CD14-positive monocyte (primary cell): ENCODE results near the gene SDF4. TPM values are rescaled to one million over a fixed set of nuclear protein-coding genes. Genes with fewer than 3 reads are reported as not detected.

Experiments
- DNase-seq, 3 donors: peaks; one replicate each; pipeline ENCODE4 v3.0.0-alpha.2; 2011 to 2022
- H2AFZ ChIP-seq: 2 replicates; pipeline ENCODE4 v1.6.0; 2012; ENCODE audit warnings: mild to moderate bottlenecking, low read depth, low read length, inconsistent platforms; ENCODE audit not compliant: insufficient read depth, poor library complexity, severe bottlenecking
- H3K27ac ChIP-seq, 2 donors: 1 replicate in 1 of 2; 2 replicates in 1 of 2; pipeline ENCODE4 v1.5.1; 2012 to 2013; ENCODE audit warnings: low read length in 2 of 2, control low read depth in 1 of 2, inconsistent platforms in 1 of 2, low read depth in 1 of 2, mild to moderate bottlenecking in 1 of 2
- H3K27me3 ChIP-seq, 2 donors: one replicate each; pipeline versions ENCODE4 v1.6.0 to v1.6.1; 2011 to 2013; ENCODE audit warnings: low read length in 2 of 2; ENCODE audit not compliant: control insufficient read depth in 2 of 2, insufficient read depth in 2 of 2
- H3K36me3 ChIP-seq, 2 donors: replicated peaks in 1 of 2; 1 replicate in 1 of 2; 2 replicates in 1 of 2; pipeline versions ENCODE4 v1.5.1 to v1.6.1; 2012 to 2013; ENCODE audit warnings: low read length in 2 of 2, control low read depth in 1 of 2, inconsistent platforms in 1 of 2, mild to moderate bottlenecking in 1 of 2; ENCODE audit not compliant: insufficient read depth in 2 of 2, control insufficient read depth in 1 of 2
- H3K4me1 ChIP-seq, 2 donors: 1 replicate in 1 of 2; 2 replicates in 1 of 2; pipeline versions ENCODE4 v1.5.1 to v1.6.1; 2012 to 2013; ENCODE audit warnings: low read length in 2 of 2, control low read depth in 1 of 2, inconsistent platforms in 1 of 2, mild to moderate bottlenecking in 1 of 2, moderate library complexity in 1 of 2; ENCODE audit not compliant: insufficient read depth in 2 of 2, control insufficient read depth in 1 of 2
- H3K4me2 ChIP-seq: replicated peaks from 2 replicates; pipeline ENCODE3; 2012; ENCODE audit warnings: low read length, moderate library complexity, mild to moderate bottlenecking; ENCODE audit not compliant: poor library complexity, severe bottlenecking; ENCODE audit errors: extremely low read depth
- H3K4me3 ChIP-seq, 3 experiments: fragments of 200-600 bp in 1 of 3; sonication (generic) in 1 of 3; replicated peaks in 1 of 3; 1 replicate in 2 of 3; 2 replicates in 1 of 3; pipeline ENCODE4 v1.5.1; 2011 to 2013; ENCODE audit warnings: low read length in 3 of 3, mild to moderate bottlenecking in 3 of 3, control low read depth in 2 of 3, low read depth in 2 of 3, inconsistent platforms in 1 of 3, moderate library complexity in 1 of 3
- H3K79me2 ChIP-seq: 2 replicates; pipeline ENCODE4 v1.6.0; 2012; ENCODE audit warnings: mild to moderate bottlenecking, control low read depth, inconsistent platforms, low read length, moderate library complexity; ENCODE audit not compliant: insufficient read depth
- H3K9ac ChIP-seq: 2 replicates; pipeline ENCODE4 v1.6.0; 2017; ENCODE audit warnings: low read length, mild to moderate bottlenecking; ENCODE audit not compliant: insufficient read depth, poor library complexity, severe bottlenecking
- H3K9me3 ChIP-seq, 2 donors: replicated peaks in 1 of 2; 1 replicate in 1 of 2; 2 replicates in 1 of 2; pipeline versions ENCODE4 v1.5.1 to v1.6.1; 2012 to 2013; ENCODE audit warnings: low read length in 2 of 2, control low read depth in 1 of 2; ENCODE audit not compliant: control insufficient read depth in 1 of 2, insufficient read depth in 1 of 2
- H4K20me1 ChIP-seq: 2 replicates; pipeline ENCODE4 v1.6.0; 2012; ENCODE audit warnings: mild to moderate bottlenecking, low read length, control low read depth, moderate library complexity; ENCODE audit not compliant: insufficient read depth
- H3K27ac Mint-ChIP-seq, 7 donors: one replicate each; pipeline ENCODE4 v1.8.0; 2020; ENCODE audit warnings: mild to moderate bottlenecking in 7 of 7, mixed read lengths in 7 of 7, moderate library complexity in 6 of 7, inconsistent platforms in 2 of 7
- H3K27me3 Mint-ChIP-seq, 3 donors: one replicate each; pipeline ENCODE4 v1.8.0; 2021 to 2022; ENCODE audit warnings: low read depth in 3 of 3, mild to moderate bottlenecking in 3 of 3, mixed read lengths in 3 of 3, moderate library complexity in 3 of 3, inconsistent platforms in 1 of 3
- H3K36me3 Mint-ChIP-seq, 2 donors: one replicate each; pipeline ENCODE4 v1.8.0; 2020; ENCODE audit warnings: mixed read lengths in 2 of 2, inconsistent platforms in 1 of 2, mild to moderate bottlenecking in 1 of 2
- H3K4me1 Mint-ChIP-seq: one replicate; pipeline ENCODE4 v1.8.0; 2020; ENCODE audit warnings: mild to moderate bottlenecking, mixed read lengths
- H3K4me3 Mint-ChIP-seq, 2 donors: one replicate each; pipeline ENCODE4 v1.8.0; 2020; ENCODE audit warnings: mild to moderate bottlenecking in 2 of 2, mixed read lengths in 2 of 2, moderate library complexity in 1 of 2
- H3K9me3 Mint-ChIP-seq, 7 donors: one replicate each; pipeline ENCODE4 v1.8.0; 2020 to 2022; ENCODE audit warnings: mixed read lengths in 7 of 7, mild to moderate bottlenecking in 6 of 7, moderate library complexity in 6 of 7, inconsistent platforms in 2 of 7
- CTCF ChIP-seq: fragments of 200-600 bp; IDR thresholded peaks from one replicate; pipeline ENCODE4 v1.8.0; 2022; ENCODE audit warnings: antibody characterized with exemption, mild to moderate bottlenecking
- WGBS: methylation state at CpG from one replicate; pipeline ENCODE4 v1.1.5; 2013; ENCODE audit warnings: missing lambda C conversion rate; ENCODE audit not compliant: insufficient coverage; 5-methylcytosine and 5-hydroxymethylcytosine counted together
- intact Hi-C, 2 donors: fragments of 100-400 bp; cut with micrococcal nuclease; formaldehyde crosslinking; loops; one replicate each; pipeline versions ENCODE4 v1.15.0 to v1.15.1; 2023
- polyA plus RNA-seq, 3 donors: library from polyadenylated mRNA; depleted of rRNA in 1 of 3; unstranded in 2 of 3; stranded (reverse) in 1 of 3; fragments of 300-500 nt in 2 of 3; fragments of >200 nt in 1 of 3; fragmentation: Illumina TruSeq in 2 of 3; gene quantifications; 1 replicate in 2 of 3; 2 replicates in 1 of 3; pipeline ENCODE4 v1.2.3, GENCODE V29; 2012 to 2021

SDF4 gene
- polyA plus RNA-seq, 3 donors = 81.7 to 98.9 (median 89.0) TPM

GRCh38 chr1:1255611-1256010, 23.8 kb upstream of the SDF4 start:
- Histone ChIP-seq H2AFZ (no peak overlapping the region), H3K36me3 (peaks cover 53 to 74% of the 10 kb centered on the region in 2 donors), H3K4me1 (peaks cover 8 to 10% of the 10 kb centered on the region in 2 donors), H3K4me2 (no peak overlapping the region), H3K9ac (no peak overlapping the region), H4K20me1 (peaks cover 80% of the 10 kb centered on the region), H3K9me3 (no peaks in the 10 kb centered on the region), H3K27me3 (no peaks in the 10 kb centered on the region), H3K4me3 (no peak overlapping the region), H3K79me2 (peaks cover 4% of the 10 kb centered on the region), H3K27ac (no peak overlapping the region)
- peak overlapping the region in 2 of 7 donors; percentile 13 to 31 for H3K27ac Mint-ChIP-seq
- peaks cover 13% of the 10 kb centered on the region for H3K4me1 Mint-ChIP-seq
- peaks cover 58 to 77% of the 10 kb centered on the region in 2 donors for H3K36me3 Mint-ChIP-seq
- H3K4me3 Mint-ChIP-seq = no peak overlapping the region
- intact Hi-C loops = no loop called here
- H3K27me3 Mint-ChIP-seq = peaks cover 0 to 2% (median 0%) of the 10 kb centered on the region in 3 donors
- over 99% methylated on average over 6 of the region's 10 CpGs for WGBS
- DNase-seq = no peak
- peaks cover 0 to 2% (median 0%) of the 10 kb centered on the region in 7 donors for H3K9me3 Mint-ChIP-seq
- no peak for TF ChIP-seq CTCF

GRCh38 chr1:1255078-1255477, 23.3 kb upstream of the SDF4 start:
- peaks cover 56 to 76% of the 10 kb centered on the region in 2 donors for H3K36me3 Mint-ChIP-seq
- H3K27me3 Mint-ChIP-seq = peaks cover 0 to 2% (median 0%) of the 10 kb centered on the region in 3 donors
- TF ChIP-seq CTCF = no peak
- WGBS = 96% methylated on average over 21 of the region's 26 CpGs
- H3K4me1 ChIP-seq = peaks cover 5% of the 10 kb centered on the region in 2 donors
- no peak overlapping the region for H3K27ac ChIP-seq
- H3K4me2 ChIP-seq = no peak overlapping the region
- no peak for DNase-seq
- H3K36me3 ChIP-seq = peaks cover 53 to 71% of the 10 kb centered on the region in 2 donors
- H3K27ac Mint-ChIP-seq = no peak overlapping the region
- peaks cover 4% of the 10 kb centered on the region for H3K79me2 ChIP-seq
- peaks cover 0 to 2% (median 0%) of the 10 kb centered on the region in 7 donors for H3K9me3 Mint-ChIP-seq
- no peak overlapping the region for H2AFZ ChIP-seq
- intact Hi-C loops = no loop called here
- H3K4me3 ChIP-seq = no peak overlapping the region
- no peaks in the 10 kb centered on the region for H3K9me3 ChIP-seq
- H3K27me3 ChIP-seq = no peaks in the 10 kb centered on the region
- H3K4me3 Mint-ChIP-seq = no peak overlapping the region
- H3K4me1 Mint-ChIP-seq = peaks cover 8% of the 10 kb centered on the region
- peaks cover 76% of the 10 kb centered on the region for H4K20me1 ChIP-seq
- H3K9ac ChIP-seq = no peak overlapping the region
